Measurements from ENCODE around the gene PAX3. TPM values are rescaled to one million over a fixed set of nuclear protein-coding genes. Genes with fewer than 3 reads are reported as not detected.

The PAX3 gene
- total RNA-seq, 1 donor from 2014 or later = not detected

- no peak overlapping the region for H3K4me3 ChIP-seq (ENCODE audit: low read depth, low read length)
- peaks cover 9% of the 10 kb centered on the region for H3K27me3 ChIP-seq (ENCODE audit: control insufficient read depth, insufficient read depth, low read length)
- no peaks in the 10 kb centered on the region for H3K36me3 ChIP-seq (ENCODE audit: control insufficient read depth, insufficient read depth, low read length)
- no peak for DNase-seq (ENCODE audit: low read depth)
- FAIRE-seq = no peak
- TF ChIP-seq, protein P1, sequence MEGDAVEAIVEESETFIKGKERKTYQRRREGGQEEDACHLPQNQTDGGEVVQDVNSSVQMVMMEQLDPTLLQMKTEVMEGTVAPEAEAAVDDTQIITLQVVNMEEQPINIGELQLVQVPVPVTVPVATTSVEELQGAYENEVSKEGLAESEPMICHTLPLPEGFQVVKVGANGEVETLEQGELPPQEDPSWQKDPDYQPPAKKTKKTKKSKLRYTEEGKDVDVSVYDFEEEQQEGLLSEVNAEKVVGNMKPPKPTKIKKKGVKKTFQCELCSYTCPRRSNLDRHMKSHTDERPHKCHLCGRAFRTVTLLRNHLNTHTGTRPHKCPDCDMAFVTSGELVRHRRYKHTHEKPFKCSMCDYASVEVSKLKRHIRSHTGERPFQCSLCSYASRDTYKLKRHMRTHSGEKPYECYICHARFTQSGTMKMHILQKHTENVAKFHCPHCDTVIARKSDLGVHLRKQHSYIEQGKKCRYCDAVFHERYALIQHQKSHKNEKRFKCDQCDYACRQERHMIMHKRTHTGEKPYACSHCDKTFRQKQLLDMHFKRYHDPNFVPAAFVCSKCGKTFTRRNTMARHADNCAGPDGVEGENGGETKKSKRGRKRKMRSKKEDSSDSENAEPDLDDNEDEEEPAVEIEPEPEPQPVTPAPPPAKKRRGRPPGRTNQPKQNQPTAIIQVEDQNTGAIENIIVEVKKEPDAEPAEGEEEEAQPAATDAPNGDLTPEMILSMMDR (IDR thresholded peaks at IDR 0.05; ENCODE audit: insufficient read depth, low read length, severe bottlenecking) = no peak
These were observed 58.1 kb downstream of the PAX3 start for GRCh38 chr2:222240676-222241049.

- H3K36me3 ChIP-seq (ENCODE audit: control insufficient read depth, insufficient read depth, low read length) = no peaks in the 10 kb centered on the region
- DNase-seq (ENCODE audit: low read depth) (no peak), FAIRE-seq (no peak)
- TF ChIP-seq, protein P1 (IDR thresholded peaks at IDR 0.05; ENCODE audit: insufficient read depth, low read length, severe bottlenecking) = no peak
- peaks cover 9% of the 10 kb centered on the region for H3K27me3 ChIP-seq (ENCODE audit: control insufficient read depth, insufficient read depth, low read length)
- H3K4me3 ChIP-seq (ENCODE audit: low read depth, low read length) = no peak overlapping the region
These were observed 58.7 kb downstream of the PAX3 start for GRCh38 chr2:222239945-222240675.

GRCh38 chr2:222239091-222239490, 59.7 kb downstream of the PAX3 start:
- FAIRE-seq (no peak), DNase-seq (ENCODE audit: low read depth) (no peak)
- H3K4me3 ChIP-seq (ENCODE audit: low read depth, low read length) = no peak overlapping the region
- H3K36me3 ChIP-seq (ENCODE audit: control insufficient read depth, insufficient read depth, low read length) = no peaks in the 10 kb centered on the region
- TF ChIP-seq, protein P1 (IDR thresholded peaks at IDR 0.05; ENCODE audit: insufficient read depth, low read length, severe bottlenecking) = no peak
- H3K27me3 ChIP-seq (ENCODE audit: control insufficient read depth, insufficient read depth, low read length) = peaks cover 9% of the 10 kb centered on the region

DNA sequence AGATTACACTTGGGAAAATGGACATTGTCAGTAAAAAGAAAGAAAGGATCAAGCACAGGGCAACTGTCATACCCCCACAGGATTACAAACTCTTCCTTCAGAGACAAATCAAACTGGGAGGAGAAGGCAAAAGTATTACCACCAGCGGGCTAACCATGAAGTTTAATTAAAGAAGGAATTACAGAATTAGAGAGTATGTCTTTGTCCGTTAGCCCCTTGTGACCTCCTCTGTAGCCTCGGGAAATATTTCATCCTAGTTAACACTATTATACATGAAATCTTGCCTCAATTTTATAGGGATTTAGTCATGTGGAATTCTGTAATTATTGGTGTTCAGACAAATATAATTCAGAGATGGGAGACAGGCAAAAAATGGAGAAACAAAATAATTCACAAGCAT, 60.7 kb downstream of the PAX3 start:
- no peak for FAIRE-seq
- peaks cover 9% of the 10 kb centered on the region for H3K27me3 ChIP-seq (ENCODE audit: control insufficient read depth, insufficient read depth, low read length)
- no peaks in the 10 kb centered on the region for H3K36me3 ChIP-seq (ENCODE audit: control insufficient read depth, insufficient read depth, low read length)
- no peak for DNase-seq (ENCODE audit: low read depth)
- no peak overlapping the region for H3K4me3 ChIP-seq (ENCODE audit: low read depth, low read length)
- TF ChIP-seq, protein P1 (IDR thresholded peaks at IDR 0.05; ENCODE audit: insufficient read depth, low read length, severe bottlenecking) = no peak

- TF ChIP-seq, protein P1 (IDR thresholded peaks at IDR 0.05; ENCODE audit: insufficient read depth, low read length, severe bottlenecking) = no peak
- DNase-seq (ENCODE audit: low read depth) (no peak), FAIRE-seq (no peak)
- Histone ChIP-seq H3K36me3 (ENCODE audit: control insufficient read depth, insufficient read depth, low read length) (no peaks in the 10 kb centered on the region), H3K27me3 (ENCODE audit: control insufficient read depth, insufficient read depth, low read length) (no peaks in the 10 kb centered on the region), H3K4me3 (ENCODE audit: low read depth, low read length) (no peak overlapping the region)
These were observed 66.0 kb downstream of the PAX3 start for GRCh38 chr2:222232839-222233238.

- TF ChIP-seq, protein P1 (IDR thresholded peaks at IDR 0.05; ENCODE audit: insufficient read depth, low read length, severe bottlenecking) = no peak
- Histone ChIP-seq H3K27me3 (ENCODE audit: control insufficient read depth, insufficient read depth, low read length) (no peaks in the 10 kb centered on the region), H3K4me3 (ENCODE audit: low read depth, low read length) (no peak overlapping the region), H3K36me3 (ENCODE audit: control insufficient read depth, insufficient read depth, low read length) (no peaks in the 10 kb centered on the region)
- no peak for FAIRE-seq
- DNase-seq (ENCODE audit: low read depth) = no peak
These were observed 66.4 kb downstream of the PAX3 start for GRCh38 chr2:222232372-222232771.
